Measurements from ENCODE around the gene RBFOX2.

Gene RBFOX2

GRCh38 chr22:35863432-35863831, 165.2 kb downstream of the RBFOX2 start:
- DNase-seq (ENCODE audit: low read depth) = no peak

GRCh38 chr22:35862697-35863096, 165.9 kb downstream of the RBFOX2 start:
- no peak for DNase-seq (ENCODE audit: low read depth)

GRCh38 chr22:35861451-35861850, 167.2 kb downstream of the RBFOX2 start:
- no peak for DNase-seq (ENCODE audit: low read depth)

GRCh38 chr22:35860837-35861236, 167.8 kb downstream of the RBFOX2 start:
- no peak for DNase-seq (ENCODE audit: low read depth)

DNA sequence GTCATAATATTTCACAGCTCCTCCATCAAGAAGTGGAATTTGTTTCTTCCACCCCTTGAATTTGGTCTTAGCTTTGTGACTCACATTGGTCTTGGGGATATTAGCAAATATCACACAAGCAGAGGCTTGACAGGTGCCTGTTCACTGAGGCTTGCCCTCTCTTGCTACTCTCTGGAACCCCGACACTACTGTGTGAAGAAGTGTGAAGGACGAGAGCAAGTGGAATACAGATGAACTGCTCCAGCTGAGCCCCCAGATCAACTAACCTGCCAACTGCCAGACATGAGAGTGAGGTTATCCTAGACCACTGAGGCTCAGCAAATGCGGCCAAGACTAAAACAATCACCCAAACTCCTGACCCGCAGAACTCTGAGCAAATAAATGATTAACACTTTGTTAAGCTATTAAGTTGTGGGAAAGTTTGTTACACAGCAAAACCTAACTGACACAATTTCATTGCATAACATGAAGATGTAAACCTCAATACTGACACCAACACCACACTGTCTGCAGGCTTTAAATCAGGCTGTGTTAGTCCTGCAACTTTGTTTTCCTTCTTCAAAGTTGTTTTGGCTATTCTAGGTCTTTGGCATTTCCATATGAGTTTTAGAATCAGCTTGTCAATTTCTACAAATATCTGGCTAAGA, 168.4 kb downstream of the RBFOX2 start:
- no peak for DNase-seq (ENCODE audit: low read depth)

DNA sequence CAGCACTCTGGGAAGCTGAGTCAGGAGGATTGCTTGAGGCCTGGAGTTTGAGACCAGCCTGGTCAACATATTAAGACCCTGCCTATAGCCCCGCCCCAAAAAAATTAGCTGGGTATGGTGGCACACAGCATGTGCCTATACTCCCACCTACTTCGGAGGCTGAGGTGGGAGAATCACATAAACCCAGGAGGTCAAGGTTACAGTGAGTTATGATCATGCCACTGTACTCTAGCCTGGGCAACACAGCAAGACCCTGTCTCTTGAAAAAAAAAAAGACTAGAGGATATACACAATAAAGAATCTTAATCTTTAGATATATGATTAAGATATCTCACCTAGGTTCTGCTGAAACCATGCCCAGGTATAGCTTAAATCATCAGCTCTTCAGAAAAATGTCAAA, 174.3 kb downstream of the RBFOX2 start:
- DNase-seq (ENCODE audit: low read depth) = no peak

DNA sequence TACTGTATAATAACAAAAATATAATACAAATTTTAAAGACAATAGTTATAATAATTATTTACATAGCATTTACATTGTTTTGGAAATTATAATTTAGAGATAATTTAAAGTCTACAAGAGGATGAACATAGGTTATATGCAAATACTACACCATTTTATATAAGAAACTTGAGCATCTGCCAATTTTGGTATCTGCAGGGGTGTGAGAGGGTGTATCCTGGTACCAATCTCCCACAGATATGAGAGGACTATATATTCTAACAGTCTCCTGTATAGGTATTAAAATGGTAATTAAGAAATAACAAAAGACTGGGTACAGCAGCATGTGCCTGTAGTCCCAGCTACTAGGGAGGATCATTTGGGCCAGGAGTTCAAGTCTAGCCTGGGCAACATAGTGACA, 176.5 kb downstream of the RBFOX2 start:
- DNase-seq (ENCODE audit: low read depth) = no peak

GRCh38 chr22:35850831-35851230, 177.8 kb downstream of the RBFOX2 start:
- DNase-seq (ENCODE audit: low read depth) = no peak

DNA sequence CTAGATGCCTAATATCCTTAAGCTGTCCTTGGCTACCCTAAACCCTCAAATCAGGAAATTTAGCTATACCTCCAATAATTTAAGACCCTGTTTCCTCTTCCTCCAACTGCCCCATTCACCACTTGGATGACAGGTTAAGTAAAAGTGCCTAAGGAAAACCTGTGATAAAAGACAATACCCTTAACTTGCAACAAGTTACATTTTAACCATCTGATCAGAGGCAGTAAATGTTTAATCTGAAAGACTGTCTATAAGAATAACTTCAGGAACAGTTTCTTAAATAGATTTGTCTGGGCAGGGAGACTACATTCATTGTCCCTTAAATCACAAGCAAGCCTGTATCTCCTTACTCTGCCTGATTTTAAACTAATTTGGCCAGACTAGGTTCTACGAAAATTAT, 181.8 kb downstream of the RBFOX2 start:
- DNase-seq (ENCODE audit: low read depth) = no peak

GRCh38 chr22:35844886-35845285, 183.7 kb downstream of the RBFOX2 start:
- no peak for DNase-seq (ENCODE audit: low read depth)

DNA sequence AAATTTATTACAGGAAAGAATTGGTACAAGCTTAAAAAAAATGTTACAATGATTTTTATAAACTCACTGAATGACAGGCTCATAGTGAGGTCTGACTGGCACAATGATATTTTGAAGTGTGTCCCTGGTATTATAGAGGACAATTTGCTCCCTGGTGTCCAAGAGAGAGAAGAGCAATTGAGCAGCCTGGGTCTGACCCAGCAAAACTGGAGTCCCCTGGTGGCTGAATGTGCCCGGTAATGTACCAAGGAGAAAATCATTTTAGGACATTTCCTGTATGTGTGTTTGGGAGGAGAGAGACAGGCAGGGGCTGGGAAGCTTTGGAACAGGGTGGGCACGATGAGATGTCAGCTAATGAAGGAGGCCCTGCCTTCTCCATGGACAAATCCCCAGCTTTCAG, 185.7 kb downstream of the RBFOX2 start:
- peak; percentile 80 for DNase-seq (ENCODE audit: low read depth)

DNA sequence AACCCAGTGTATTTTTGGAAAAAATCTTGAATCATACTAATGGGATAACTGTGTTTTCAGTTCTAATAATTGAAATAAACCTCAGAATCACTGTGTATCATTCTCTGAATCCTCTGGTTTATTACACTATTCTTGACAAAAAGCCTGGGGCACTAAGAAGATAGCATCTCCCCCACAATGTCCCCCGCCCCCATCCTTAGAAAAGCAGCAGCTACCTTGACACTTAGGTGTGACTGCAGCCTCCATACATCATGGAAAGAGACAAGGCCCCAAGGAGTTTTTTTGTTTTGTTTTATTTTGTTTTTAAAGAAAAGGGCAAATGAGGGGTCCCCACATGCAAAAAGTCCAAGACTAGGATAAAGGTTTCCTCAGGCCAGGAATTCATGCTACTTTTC, 186.1 kb downstream of the RBFOX2 start:
- DNase-seq (ENCODE audit: low read depth) = no peak

GRCh38 chr22:35841907-35842518, 186.6 kb downstream of the RBFOX2 start:
- DNase-seq (ENCODE audit: low read depth) = no peak

DNA sequence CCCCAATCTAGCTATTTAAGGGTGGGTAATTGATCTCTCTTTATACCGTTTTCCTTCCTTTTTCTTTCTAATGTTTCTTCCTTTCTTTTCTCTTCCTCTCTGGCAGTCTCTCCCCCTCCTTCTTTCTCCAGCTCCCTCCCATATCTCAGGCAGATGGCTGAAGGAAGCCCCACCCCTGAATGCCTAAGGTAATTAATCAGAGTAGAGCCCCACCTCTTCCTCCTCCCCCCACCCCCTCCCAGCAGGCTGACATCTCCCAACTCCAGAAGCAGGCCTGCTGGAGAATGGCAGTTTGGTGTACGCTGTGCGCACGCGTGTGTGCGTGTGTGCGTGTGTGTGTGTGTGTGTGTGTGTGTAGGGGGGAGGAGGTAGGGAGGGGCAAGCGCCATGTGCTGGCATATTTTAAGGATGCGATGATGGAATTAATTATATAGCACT, 188.3 kb downstream of the RBFOX2 start:
- DNase-seq (ENCODE audit: low read depth) = peak; percentile 98

GRCh38 chr22:35839841-35840301, 188.8 kb downstream of the RBFOX2 start:
- peak; percentile 54 for DNase-seq (ENCODE audit: low read depth)

DNA sequence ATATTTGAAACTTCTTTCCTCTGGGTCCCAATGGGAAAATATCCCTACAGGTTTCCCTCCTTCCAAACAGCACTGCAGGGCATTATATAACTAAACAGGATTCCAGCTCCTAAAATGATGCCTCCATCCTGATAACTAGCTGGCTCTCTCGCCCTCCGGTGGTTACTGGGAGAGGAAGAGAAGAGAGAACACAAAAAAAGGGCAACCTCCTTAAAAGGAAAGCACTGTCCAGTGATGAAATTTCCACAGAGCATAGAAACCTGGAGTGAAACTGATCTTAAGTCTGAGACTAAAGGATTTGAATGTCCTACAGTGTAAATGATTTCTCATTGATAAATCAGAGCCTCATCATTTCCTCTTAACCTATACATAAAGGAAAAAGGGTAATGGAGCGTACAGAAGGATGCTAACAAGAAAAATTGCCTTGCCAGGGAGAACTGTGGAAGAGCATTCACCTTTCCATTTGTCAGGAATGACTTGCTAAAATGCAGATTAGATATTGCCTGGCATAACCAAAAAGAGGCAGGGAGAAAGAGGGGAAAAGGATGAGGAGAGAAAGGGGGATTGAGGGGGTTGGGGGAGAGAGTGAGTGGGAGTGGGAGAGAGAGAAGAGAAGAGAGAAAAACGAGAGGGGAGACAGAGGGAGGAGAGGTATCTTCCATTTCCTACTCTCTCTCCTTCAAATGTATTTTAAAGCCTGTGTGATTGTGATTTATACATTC, 189.6 kb downstream of the RBFOX2 start:
- peak; percentile 82 for DNase-seq (ENCODE audit: low read depth)

GRCh38 chr22:35837101-35837727, 191.4 kb downstream of the RBFOX2 start:
- no peak for DNase-seq (ENCODE audit: low read depth)

GRCh38 chr22:35835998-35836691, 192.5 kb downstream of the RBFOX2 start:
- DNase-seq (ENCODE audit: low read depth) = peak; percentile 90

DNA sequence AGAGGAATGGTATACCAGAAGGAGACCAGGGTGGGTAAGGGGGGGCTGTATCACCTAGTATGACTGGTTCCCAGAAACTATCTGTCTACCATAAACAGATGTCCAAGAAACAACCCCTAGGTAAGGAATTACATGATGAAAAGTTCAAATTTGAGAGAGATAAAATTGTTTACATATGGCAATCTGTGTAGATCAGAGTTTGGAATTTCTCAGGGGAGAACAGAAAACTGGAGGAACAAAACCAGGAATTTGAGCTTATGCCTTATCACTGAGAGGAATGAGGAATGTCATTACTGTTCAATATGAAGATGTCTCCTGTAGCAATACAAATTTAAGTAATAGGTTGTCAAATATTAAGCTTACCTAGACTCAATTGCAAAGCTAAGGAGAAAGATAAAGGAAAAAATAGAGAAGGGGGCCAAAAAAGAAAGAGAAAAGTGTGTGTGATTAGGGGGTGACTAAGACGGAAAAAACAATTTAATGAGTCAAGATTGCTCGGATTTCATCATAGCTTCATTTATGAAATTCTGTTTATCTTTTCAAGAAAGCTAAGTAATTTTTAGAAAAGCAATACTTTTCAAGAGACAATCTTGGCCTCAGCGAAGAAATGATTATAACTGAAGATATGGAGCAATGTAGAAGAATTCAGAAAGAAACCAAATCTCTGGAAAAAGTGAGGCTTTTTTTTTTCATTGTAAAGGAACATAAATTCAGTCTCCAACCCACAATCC, 193.2 kb downstream of the RBFOX2 start:
- DNase-seq (ENCODE audit: low read depth) = peak; percentile 69

DNA sequence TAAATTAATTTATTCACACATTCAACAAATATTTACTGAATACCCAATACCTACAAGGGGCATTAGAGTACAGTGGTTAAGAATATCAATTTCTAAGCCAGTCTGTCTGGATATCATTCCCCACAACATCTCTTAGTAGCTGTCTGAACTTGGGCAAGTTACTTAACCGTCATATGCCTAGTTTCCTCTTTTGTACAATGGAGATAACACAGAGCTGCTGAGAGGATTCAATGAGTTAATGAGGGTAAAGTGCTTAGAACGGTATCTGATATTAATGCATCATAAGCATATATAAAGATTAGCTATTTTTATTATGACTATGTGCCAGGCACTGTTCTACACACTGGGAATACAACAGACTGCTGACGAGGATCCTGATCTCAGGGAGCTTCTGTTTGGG, 194.6 kb downstream of the RBFOX2 start:
- no peak for DNase-seq (ENCODE audit: low read depth)

DNA sequence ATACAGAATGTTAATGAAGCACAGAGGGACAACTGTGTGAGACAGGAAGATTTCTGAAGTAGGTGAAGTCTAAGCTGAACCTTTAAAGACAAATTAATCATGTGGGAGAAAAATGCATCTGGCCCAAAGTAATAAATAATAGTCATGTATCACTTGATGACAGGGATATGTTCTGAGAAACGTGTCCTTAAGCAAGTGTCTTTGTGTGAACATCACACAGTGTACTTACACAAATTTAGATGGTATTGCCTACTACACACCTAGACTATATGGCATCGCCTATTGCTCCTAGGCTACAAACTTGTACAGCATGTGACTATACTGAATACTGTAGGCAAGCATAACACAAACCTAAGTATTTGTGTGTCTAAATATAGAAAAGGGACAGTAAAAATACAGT, 198.3 kb downstream of the RBFOX2 start:
- DNase-seq (ENCODE audit: low read depth) = no peak

DNA sequence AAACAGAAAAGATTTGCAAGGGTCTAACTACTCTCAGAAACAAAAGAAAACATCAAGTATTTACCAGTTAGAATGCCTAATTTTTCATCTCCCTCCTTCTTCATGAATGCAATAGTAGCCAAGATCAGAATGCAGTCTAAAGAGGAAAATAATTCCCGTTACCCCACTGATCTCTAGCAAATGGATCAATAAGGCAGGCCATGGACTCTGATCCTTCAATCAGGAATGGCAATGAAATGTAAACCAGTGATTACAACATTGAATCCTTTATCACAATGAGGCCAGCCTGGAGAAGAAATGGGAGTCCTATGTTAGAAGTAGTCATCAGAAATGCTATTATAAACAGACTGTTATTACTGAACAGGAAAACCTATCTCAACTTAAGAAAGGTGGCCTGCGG, 204.4 kb downstream of the RBFOX2 start:
- DNase-seq (ENCODE audit: low read depth) = no peak
